CD4-positive, alpha-beta T cell treated with Interleukin-12 subunit alpha and Interleukin-12 subunit beta, for 1 hour (primary cell): Measurements from ENCODE around the gene DIS3L2.
"Not testable (repeated sequence)": the region's sequence is repeated elsewhere in the genome, so short reads cannot be mapped to it uniquely, and the experiment has no call there.

ENCODE experiments used
- DNase-seq: peaks from one replicate; pipeline ENCODE4 v3.0.0-alpha.2; 2020

The DIS3L2 gene

DNA sequence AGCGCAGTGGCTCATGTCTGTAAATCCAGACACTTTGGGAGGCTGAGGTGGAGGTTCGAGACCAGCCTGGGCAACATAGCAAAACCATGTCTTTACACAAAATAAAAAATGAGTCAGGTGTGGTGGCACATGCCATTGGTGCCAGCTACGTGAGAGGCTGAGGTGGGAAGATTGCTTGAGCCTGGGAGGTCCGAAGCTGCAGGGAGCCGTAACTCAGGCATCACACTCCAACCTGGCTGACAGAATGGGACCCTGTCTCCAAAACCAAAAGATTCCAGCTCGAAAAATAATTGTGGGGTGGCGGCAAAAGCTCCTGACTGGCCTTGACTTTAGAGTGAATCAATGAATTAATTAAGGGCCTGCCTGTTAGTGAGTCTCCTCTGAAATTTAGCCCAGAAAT is 415.8 kb downstream of the DIS3L2 start:
- no peak for DNase-seq

DNA sequence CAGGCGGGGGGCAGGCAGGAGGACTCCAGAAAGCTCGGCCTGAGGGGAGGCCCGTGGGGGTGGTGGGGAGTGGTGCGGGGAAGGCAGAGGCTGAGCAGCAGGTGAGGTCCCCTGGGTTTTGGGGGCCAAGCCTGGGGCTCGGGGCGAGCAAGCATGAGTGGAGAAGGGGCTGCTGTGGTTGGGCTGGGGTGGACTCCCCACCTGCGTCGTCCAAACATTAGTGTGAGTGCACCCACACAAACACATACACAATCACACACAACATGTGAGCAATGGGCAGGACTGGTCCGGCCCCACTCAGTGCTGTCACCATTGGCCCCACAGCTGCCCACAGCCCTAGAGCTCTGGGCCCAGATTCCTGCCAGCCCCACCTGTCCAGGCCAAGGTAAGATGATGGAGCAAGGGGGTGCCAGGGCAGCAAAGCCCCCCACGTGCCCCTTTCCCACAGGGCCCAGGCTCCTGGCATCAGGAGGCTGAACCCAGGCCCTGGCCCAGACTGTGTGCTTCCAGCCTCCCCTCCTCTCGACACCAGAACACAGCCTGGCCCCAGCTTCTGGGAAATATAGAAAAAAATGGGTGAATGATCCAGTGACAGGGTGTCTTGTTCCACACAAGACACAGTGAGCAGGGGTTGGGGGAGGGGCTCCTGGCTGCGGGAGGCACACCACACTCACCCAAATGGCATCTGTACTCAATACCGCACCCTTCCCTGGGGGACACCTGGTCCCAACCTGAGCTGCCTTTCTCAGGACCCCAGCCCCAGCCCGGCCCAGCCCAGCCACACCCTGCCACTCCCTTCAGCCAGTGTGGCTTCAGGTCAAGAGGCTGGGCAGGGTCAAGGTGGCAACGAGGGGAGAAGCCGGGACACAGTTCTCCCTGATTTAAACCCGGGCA is 416.6 kb downstream of the DIS3L2 start:
- DNase-seq = no peak

DNA sequence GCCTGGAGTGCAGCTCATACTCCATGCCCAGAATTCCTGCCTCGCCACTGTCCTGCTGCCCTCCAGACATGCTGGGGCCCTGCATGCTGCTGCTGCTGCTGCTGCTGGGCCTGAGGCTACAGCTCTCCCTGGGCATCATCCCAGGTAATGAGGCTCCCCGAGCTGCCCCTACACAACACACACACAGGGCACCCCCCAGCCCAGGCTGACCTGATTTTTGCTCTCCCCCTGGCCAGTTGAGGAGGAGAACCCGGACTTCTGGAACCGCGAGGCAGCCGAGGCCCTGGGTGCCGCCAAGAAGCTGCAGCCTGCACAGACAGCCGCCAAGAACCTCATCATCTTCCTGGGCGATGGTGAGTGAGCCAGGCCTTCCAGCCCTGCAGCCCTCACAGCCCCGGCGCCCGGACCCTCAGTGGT is 417.2 kb downstream of the DIS3L2 start, which contains the start of gene ALPP:
TSS of gene ALPP (plus strand) at position 17 of the 417 bp plus-strand sequence. CDS start at position 69, 52 bp downstream.
- not testable (repeated sequence) for DNase-seq

DNA sequence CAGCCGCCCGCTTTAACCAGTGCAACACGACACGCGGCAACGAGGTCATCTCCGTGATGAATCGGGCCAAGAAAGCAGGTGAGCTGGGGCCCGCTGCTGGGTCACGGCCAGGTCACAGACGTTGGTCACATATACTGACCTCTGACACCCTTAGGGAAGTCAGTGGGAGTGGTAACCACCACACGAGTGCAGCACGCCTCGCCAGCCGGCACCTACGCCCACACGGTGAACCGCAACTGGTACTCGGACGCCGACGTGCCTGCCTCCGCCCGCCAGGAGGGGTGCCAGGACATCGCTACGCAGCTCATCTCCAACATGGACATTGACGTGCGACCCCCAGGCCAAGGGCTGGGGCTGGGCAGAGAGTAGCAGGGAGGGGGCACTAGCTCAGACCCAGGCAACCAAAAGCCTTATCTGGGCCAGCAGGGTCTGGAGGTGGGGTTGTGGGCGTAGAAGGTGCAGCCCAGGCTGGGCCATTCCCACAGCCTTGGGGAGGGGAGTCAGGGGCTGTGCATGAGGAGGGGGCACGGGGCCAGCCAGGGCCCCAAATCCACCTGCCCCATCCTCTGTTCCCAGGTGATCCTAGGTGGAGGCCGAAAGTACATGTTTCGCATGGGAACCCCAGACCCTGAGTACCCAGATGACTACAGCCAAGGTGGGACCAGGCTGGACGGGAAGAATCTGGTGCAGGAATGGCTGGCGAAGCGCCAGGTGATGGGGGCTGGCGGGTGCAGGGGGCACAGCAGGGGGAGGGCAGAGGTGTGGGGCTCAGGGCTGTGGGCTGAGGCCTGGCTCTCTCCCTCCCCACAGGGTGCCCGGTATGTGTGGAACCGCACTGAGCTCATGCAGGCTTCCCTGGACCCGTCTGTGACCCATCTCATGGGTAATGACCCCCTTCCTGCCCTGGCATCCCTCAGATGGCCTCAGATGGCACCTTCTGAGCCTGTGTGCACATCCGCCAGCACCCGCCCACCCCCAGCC is 418.4 kb downstream of the DIS3L2 start:
- DNase-seq = not testable (repeated sequence)

DNA sequence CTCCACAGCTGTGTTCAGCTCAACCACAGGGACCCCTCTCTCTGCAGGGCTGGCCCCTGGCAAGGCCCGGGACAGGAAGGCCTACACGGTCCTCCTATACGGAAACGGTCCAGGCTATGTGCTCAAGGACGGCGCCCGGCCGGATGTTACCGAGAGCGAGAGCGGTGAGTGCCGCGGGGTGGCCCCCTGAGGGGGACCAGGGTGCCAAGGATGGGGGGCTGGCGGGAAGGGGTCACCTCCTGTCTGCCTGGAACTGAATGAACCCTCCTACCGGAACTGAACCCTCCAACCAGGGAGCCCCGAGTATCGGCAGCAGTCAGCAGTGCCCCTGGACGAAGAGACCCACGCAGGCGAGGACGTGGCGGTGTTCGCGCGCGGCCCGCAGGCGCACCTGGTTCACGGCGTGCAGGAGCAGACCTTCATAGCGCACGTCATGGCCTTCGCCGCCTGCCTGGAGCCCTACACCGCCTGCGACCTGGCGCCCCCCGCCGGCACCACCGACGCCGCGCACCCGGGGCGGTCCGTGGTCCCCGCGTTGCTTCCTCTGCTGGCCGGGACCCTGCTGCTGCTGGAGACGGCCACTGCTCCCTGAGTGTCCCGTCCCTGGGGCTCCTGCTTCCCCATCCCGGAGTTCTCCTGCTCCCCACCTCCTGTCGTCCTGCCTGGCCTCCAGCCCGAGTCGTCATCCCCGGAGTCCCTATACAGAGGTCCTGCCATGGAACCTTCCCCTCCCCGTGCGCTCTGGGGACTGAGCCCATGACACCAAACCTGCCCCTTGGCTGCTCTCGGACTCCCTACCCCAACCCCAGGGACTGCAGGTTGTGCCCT is 419.9 kb downstream of the DIS3L2 start:
- not testable (repeated sequence) for DNase-seq

DNA sequence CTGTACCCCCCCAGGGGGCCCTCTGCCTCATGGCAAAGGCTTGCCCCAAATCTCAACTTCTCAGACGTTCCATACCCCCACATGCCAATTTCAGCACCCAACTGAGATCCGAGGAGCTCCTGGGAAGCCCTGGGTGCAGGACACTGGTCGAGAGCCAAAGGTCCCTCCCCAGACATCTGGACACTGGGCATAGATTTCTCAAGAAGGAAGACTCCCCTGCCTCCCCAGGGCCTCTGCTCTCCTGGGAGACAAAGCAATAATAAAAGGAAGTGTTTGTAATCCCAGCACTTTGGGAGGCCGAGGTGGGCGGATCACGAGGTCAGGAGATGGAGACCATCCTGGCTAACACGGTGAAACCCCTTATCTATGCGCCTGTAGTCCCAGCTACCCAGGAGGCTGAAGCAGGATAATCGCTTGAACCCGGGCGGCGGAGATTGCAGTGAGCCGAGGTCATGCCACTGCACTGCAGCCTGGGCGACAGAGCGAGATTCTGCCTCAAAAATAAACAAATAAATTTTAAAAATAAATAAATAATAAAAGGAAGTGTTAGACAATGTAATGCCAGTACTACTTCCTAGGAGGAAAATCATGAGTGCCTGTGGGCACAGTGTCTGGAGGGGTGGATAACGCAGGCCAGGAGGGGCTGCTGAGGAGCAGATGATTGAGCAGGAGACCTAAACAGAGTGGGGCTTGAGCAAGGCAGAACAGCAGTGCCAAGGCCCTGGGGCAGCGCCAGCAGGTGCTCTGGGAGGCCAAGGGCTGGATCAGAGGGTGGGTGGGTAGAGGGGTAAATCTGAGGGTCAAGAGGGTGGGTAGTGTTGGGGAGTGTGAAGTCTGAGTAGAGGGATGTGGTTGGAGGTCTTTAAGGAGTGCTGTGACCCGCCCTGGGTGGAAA is 421.1 kb downstream of the DIS3L2 start:
- no peak for DNase-seq

DNA sequence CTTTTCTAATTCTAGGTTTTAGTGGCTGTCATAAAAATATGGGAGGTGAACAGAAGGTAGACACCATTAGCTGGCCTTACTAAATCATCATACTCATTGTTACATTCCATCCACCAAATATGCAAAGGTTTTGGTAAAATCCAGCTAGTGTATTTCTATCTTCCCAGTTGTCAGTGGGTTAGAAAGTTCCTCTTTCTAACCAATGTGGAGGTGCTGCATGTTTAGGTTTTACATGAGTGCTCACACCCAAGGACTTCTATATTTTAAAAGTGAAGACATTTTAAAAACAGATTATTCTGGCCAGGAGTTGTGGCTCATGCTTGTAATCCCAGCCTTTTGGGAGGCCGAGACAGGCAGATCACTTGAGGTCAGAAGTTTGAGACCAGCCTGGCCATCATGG is 423.0 kb downstream of the DIS3L2 start:
- no peak for DNase-seq

DNA sequence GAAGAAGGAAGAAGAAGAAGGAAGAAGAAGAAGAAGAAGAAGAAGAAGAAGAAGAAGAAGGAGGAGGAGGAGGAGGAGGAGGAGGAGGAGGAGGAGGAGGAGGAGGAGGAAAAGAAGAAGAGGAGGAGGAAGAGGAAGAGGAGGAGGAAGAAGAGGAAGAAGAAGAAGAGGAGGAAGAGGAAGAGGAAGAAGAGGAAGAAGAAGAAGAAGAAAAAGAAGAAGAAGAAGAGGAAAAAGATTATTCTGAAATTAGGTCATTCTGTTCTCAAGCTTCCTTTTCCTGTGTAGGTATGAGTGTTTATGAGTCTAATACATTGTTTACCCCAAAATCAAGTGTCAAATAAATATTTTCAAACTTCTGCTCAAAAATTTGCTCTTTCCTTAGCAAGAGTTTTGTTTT is 423.5 kb downstream of the DIS3L2 start:
- not testable (repeated sequence) for DNase-seq

DNA sequence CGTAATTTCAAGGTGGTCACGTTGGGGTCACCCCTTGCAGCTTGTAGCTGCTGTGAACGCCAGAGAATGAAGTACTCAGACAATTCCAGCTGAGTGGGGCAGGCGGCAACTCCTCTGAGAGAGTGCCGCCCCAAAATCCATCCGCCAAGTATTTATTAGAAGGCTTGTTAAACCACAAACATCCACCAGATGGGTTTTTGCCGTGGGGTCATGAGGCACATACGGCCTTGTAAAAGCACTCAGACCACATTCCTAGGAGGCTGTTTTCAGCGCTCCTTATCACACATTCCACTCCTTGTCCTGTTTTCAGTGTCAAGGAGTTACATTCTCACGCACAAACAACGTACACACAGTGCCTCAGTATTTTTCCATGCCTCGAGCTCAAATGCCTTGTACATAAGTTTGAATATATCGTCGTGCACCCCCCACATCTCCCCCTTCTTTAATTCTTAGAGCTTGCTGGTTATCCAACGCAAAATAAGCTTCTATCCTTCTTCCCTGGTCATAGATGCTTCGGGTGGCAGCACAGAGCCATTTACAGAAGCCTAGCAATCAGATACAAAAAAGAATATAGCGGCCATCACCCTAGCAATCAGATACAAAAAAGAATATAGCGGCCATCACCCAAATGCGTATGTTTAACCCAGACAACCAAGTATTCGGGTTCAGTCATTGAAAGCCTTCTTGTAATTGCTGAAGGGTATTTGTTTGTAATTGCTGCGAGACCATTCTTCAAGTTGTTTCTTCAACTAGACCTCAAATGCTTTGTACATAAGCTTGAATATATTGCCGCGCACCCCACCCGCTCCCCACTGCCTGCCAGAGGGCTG is 424.4 kb downstream of the DIS3L2 start:
- DNase-seq = no peak

DNA sequence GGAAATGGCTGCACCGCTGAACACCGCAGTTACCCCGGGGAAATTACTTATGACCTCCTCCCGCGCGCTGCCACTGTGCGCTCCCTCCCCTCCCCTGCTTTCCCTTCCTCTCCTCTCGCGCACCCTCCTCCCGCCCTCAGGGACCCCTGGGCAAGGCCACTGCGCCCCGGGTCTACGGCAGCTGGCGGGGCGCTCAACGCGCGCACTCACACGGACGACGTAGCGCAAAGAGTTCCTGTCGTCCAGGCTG is 424.9 kb downstream of the DIS3L2 start:
- no peak for DNase-seq
